Measurements from ENCODE around the gene NXN. TPM values are rescaled to one million over a fixed set of nuclear protein-coding genes. Genes with fewer than 3 reads are reported as not detected.
"Not testable (repeated sequence)": the region's sequence is repeated elsewhere in the genome, so short reads cannot be mapped to it uniquely, and the experiment has no call there.

The NXN gene
- total RNA-seq, 2 experiments from 2014 or later, result 0.68 to 0.97 TPM

DNA sequence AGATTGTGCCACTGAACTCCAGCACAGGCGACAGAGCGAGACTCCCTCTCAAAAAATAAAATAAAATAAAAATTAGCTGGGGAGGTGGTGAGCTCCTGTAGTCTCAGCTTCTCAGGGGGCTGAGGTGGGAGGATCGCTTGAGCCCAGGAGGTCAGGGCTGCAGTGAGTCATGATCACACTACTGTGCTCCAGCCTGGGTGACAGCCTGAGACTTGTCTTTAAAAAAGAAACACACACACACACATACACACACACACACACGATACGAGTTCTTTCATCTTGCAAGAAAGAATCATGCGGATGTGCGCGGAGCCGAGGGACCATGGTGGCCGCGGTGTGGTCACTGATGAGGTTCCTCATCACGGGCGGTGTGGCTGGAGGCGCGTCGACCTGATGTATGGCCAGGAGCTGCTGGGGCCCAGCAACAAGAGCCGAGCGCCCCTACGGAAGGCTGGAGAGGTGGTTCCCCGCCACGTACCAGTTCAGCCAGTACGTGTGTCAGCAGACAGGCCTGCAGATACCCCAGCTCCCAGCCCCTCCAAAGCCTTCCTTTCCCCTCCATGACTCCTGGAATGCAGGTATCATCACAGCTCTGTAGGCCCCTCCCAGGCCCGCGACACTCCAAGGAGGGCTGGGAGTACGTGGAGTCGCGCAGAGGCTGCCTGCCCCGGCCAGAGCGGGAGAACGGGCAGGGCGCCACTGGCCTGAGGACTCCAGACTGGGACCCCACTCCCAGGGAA, 20.7 kb downstream of the NXN start:
- ChIA-PET CTCF (interaction anchor here (0.7 kb wide), 1 partner anchor 121 kb away, joined by 3 read pairs; no protein-coding TSS in a partner anchor), POLR2A (no interaction called here)
- Mint-ChIP-seq H3K36me3 (ENCODE audit: low read depth) (no peaks in the 10 kb centered on the region), H3K4me1 (ENCODE audit: low read depth) (no peaks in the 10 kb centered on the region), H3K27ac (no peak overlapping the region), H3K9me3 (ENCODE audit: insufficient read depth) (no peaks in the 10 kb centered on the region), H3K4me3 (no peak overlapping the region), H3K27me3 (ENCODE audit: low read depth) (peaks cover 6% of the 10 kb centered on the region)
- DNase-seq (no peak), ATAC-seq (no peak)

DNA sequence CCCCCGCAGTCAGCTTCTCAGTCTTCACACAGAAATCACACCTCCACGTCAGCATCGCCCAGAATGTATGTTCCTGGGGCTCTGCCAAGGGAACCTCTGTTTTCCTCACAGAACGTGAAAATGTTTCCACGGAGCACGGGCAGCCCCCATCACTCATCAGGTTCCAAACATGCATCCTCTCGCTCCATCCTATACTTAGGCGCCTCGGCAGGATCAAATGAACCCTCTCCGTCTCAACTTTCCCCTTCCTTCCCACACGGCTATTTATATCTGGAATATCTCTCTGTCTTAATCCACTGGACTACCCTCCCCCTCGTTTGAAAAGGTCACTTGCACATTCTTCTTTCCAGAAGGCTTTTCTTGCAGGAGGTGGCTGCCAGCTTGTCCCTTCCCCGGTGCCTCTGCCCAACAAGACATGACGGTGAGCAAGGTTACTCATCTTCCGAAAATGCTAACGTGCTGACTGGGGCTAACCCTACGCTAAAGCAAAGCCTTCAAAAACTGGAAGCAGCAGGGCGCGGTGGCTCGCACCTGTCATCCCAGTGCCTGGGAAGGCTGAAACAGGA, 21.6 kb downstream of the NXN start:
- ATAC-seq, result no peak
- H3K27ac Mint-ChIP-seq, result no peak overlapping the region
- H3K36me3 Mint-ChIP-seq (ENCODE audit: low read depth), result no peaks in the 10 kb centered on the region
- no peaks in the 10 kb centered on the region for H3K9me3 Mint-ChIP-seq (ENCODE audit: insufficient read depth)
- POLR2A ChIA-PET, result no interaction called here
- CTCF ChIA-PET, result no interaction called here
- DNase-seq, result no peak
- H3K27me3 Mint-ChIP-seq (ENCODE audit: low read depth), result peaks cover 6% of the 10 kb centered on the region
- H3K4me1 Mint-ChIP-seq (ENCODE audit: low read depth), result no peaks in the 10 kb centered on the region
- no peak overlapping the region for H3K4me3 Mint-ChIP-seq

DNA sequence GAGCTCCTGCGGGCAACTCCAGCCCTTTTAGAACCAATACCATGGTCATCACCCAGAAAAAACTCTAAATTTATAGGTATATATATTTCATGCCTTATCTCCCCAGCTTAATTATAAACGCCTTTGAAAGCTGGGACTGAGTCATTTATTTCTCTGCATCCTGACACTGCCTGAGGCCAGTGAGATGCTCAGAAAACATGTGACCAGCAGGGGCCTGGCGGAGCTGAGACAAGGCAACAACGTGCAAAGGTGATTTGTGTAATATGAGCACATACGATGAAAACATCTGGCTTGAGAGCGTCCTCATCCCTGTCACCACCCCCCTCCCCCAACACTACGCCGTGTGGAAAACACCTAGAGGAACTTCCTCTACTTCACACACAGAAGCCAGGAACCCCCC, 22.7 kb downstream of the NXN start:
- no peaks in the 10 kb centered on the region for H3K9me3 Mint-ChIP-seq (ENCODE audit: insufficient read depth)
- ChIA-PET CTCF (no interaction called here), POLR2A (no interaction called here)
- peaks cover 3% of the 10 kb centered on the region for H3K27me3 Mint-ChIP-seq (ENCODE audit: low read depth)
- no peak overlapping the region for H3K27ac Mint-ChIP-seq
- H3K4me1 Mint-ChIP-seq (ENCODE audit: low read depth), result no peaks in the 10 kb centered on the region
- ATAC-seq (no peak), DNase-seq (no peak)
- no peaks in the 10 kb centered on the region for H3K36me3 Mint-ChIP-seq (ENCODE audit: low read depth)
- no peak overlapping the region for H3K4me3 Mint-ChIP-seq

DNA sequence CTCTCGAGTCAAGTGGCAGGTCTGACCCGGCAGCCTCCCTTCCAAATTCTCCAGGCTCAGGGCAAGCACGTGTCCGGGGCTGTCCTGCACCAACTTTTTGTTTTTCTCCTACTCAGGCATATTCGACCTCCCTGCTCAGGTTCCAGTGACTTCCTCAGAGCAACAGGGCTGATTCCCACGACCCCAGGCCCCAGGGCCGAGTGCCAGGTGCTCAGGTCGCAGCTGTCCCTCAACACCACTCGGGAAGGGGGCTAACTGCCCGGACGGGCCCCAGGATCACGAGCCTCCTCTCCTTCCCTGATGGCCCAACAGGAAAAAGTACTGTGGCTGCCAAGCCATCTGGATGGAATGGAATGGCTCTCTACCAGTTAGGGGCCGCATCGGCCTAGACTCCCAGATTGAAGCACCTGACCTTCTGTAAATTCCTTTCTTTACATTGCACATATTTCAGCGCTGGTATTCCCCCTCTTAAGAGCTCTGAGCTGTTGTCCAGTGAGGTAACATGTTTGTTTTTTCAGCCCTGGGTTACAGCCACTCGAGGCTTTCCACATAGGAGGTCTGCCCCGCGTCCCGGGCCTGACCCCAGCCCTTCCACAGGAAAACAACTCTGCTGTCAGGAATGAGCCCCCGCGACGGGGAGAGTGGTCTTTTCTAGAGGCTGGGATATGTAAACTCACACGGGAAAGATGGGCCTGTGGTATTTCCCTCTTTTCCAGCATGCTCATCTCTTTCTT, 25.0 kb downstream of the NXN start:
- Mint-ChIP-seq H3K36me3 (ENCODE audit: low read depth) (no peaks in the 10 kb centered on the region), H3K27me3 (ENCODE audit: low read depth) (peaks cover 7% of the 10 kb centered on the region), H3K4me1 (ENCODE audit: low read depth) (no peaks in the 10 kb centered on the region), H3K27ac (no peak overlapping the region), H3K4me3 (no peak overlapping the region), H3K9me3 (ENCODE audit: insufficient read depth) (no peaks in the 10 kb centered on the region)
- ATAC-seq, result no peak
- ChIA-PET CTCF (no interaction called here), POLR2A (no interaction called here)
- no peak for DNase-seq

DNA sequence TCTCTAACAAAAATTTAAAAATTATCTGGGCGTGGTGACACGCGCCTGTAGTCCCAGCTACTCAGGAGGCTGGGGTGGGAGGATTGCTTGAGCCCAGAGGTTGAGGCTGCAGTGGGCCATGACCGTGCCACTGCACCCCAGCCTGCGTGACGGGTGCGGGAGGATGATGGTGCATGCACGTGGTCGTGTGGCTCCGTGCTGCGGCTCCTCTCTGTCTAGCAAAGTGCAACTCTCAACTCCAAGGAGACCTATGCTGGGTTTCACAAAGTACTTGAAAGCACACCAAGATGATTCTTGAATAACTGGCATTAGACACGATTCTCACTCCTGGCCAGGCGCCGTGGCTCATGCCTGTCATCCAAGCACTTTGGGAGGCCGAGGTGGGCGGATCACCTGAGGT, 25.8 kb downstream of the NXN start:
- DNase-seq (no peak), ATAC-seq (no peak)
- H3K4me1 Mint-ChIP-seq (ENCODE audit: low read depth), result no peaks in the 10 kb centered on the region
- no peaks in the 10 kb centered on the region for H3K9me3 Mint-ChIP-seq (ENCODE audit: insufficient read depth)
- CTCF ChIA-PET, result no interaction called here
- peaks cover 7% of the 10 kb centered on the region for H3K27me3 Mint-ChIP-seq (ENCODE audit: low read depth)
- POLR2A ChIA-PET, result no interaction called here
- no peak overlapping the region for H3K4me3 Mint-ChIP-seq
- no peaks in the 10 kb centered on the region for H3K36me3 Mint-ChIP-seq (ENCODE audit: low read depth)
- H3K27ac Mint-ChIP-seq, result no peak overlapping the region

DNA sequence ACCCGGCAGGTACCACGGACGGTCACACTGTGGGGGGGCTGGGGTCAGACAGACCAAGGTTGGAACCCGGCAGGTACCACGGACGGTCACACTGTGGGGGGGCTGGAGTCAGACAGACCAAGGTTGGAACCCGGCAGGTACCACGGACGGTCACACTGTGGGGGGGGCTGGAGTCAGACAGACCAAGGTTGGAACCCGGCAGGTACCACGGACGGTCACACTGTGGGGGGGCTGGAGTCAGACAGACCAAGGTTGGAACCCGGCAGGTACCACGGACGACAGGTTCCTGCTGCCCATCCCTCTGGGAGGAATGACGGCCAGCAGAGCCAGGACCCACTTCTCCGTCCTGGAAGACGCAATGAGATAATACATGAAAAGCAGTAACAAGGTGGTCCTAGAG, 27.0 kb downstream of the NXN start:
- CTCF ChIA-PET, ATAC-seq: not testable (repeated sequence)

DNA sequence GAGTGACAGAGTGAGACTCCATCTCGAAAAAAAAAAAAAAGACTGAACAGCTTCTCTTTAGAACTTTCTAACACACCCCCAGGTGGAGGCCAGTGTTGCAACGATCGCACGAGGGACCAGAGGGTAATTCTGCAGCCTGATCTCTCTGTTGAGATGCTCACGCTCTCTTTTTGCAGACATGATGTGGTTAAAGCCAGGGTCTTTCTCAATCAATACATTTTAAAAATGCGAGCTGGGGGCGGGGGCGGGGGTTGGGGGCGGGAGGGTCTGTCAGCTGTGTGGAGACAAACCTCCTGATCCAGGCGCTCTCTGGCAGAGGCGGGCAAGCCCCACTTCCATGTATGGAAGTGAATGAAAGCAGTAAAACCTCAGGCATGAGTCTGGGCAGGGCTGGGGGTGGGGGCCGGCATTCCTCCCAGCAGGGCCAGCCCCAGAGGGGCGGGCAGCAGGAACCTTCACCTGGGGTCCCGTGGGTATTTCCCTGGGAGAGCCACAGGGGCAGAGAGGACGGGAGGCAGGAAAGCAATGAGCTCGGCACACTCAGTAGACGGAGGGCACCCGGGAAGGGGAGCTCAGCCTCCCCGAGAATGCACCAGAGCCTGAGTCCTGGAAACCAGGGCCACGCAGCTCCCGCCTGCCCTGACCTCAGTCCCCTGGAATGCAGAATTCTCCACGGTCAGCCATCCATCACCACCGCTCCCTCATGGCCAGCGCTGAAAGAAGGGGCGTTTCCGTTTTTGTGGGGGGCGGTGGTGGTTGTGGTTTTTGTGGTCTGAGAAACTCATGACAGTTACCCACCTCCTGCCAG, 28.0 kb downstream of the NXN start:
- Mint-ChIP-seq H3K4me3 (no peak overlapping the region), H3K9me3 (ENCODE audit: insufficient read depth) (no peaks in the 10 kb centered on the region), H3K27ac (no peak overlapping the region), H3K4me1 (ENCODE audit: low read depth) (no peaks in the 10 kb centered on the region), H3K27me3 (ENCODE audit: low read depth) (peaks cover 7% of the 10 kb centered on the region), H3K36me3 (ENCODE audit: low read depth) (no peaks in the 10 kb centered on the region)
- CTCF ChIA-PET, result no interaction called here
- no peak for ATAC-seq
- no peak for DNase-seq
- POLR2A ChIA-PET, result interaction anchor here (0.7 kb wide), 1 partner anchor 12 kb away, joined by 3 read pairs; no protein-coding TSS in a partner anchor

More for the DNA sequence above, 27.0 kb downstream of the NXN start:
- H3K4me1 Mint-ChIP-seq (ENCODE audit: low read depth); DNase-seq; H3K36me3 Mint-ChIP-seq (ENCODE audit: low read depth); POLR2A ChIA-PET; H3K9me3 Mint-ChIP-seq (ENCODE audit: insufficient read depth); H3K27me3 Mint-ChIP-seq (ENCODE audit: low read depth); H3K27ac Mint-ChIP-seq; H3K4me3 Mint-ChIP-seq: not testable (repeated sequence)

DNA sequence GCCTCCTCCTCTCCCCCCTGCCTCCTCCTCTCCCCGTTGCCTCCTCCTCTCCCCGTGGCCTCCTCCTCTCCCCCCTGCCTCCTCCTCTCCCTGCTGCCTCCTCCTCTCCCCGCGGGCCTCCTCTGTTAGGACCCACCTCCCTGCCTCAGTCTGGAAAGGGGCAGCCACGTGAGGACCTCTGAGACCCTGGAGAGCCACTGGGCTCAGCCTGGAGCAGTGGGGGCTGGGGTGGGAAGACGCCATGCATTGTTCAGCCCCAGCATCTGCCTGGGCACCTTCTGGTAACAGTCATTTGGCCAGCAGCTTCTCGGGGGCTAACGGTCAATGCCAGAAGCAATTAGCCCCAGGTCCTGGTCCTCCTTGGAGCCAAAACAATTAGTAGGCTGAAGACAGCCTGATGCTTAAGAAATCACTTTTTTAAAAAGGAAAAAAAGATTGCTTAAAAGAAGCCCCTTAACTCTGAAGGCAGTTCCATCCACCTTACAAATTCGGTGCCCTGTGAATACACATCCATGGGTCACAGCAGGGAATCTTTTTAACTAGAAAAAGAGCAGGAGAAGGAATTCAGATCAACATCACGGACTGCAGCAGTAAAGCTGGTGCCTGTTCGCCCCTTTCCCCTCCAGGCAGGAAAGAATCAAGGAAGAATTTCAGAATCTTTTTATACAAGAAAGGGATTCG, 29.8 kb downstream of the NXN start:
- no peak for ATAC-seq
- no peak overlapping the region for H3K27ac Mint-ChIP-seq
- CTCF ChIA-PET, result no interaction called here
- no peak for DNase-seq
- no peak overlapping the region for H3K4me3 Mint-ChIP-seq
- no peaks in the 10 kb centered on the region for H3K9me3 Mint-ChIP-seq (ENCODE audit: insufficient read depth)
- peaks cover 7% of the 10 kb centered on the region for H3K27me3 Mint-ChIP-seq (ENCODE audit: low read depth)
- no peaks in the 10 kb centered on the region for H3K4me1 Mint-ChIP-seq (ENCODE audit: low read depth)
- POLR2A ChIA-PET, result no interaction called here
- no peaks in the 10 kb centered on the region for H3K36me3 Mint-ChIP-seq (ENCODE audit: low read depth)

DNA sequence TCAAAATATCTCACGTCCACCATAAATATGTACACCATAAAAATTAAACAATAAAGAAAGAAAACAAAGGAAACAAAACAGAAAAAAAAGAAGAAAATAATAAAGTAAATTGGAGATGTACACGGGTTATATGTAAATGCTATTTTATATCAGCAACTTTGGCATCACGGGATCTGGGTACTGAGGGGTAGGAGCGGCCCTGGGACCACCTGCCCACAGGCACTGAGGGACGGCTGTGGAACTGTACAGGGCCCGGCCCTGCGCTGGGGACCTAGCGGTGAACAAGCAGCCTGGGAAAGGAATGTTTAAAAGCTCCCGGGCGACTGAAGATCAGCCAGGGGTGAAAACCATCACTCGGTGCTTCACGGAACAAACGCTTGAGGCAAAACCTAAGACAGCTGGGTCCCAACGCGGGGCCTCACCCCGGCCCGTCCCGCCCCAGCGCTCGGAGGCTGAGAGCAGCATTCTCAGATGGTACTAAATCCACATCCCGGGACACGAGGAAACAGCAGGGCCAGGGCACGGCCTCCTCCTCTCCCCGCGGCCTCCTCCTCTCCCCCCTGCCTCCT, 31.2 kb downstream of the NXN start:
- ATAC-seq (no peak), DNase-seq (no peak)
- ChIA-PET POLR2A (no interaction called here), CTCF (no interaction called here)
- no peak overlapping the region for H3K27ac Mint-ChIP-seq
- H3K4me1 Mint-ChIP-seq (ENCODE audit: low read depth), result no peaks in the 10 kb centered on the region
- no peaks in the 10 kb centered on the region for H3K36me3 Mint-ChIP-seq (ENCODE audit: low read depth)
- peaks cover 7% of the 10 kb centered on the region for H3K27me3 Mint-ChIP-seq (ENCODE audit: low read depth)
- H3K9me3 Mint-ChIP-seq (ENCODE audit: insufficient read depth), result no peaks in the 10 kb centered on the region
- no peak overlapping the region for H3K4me3 Mint-ChIP-seq

DNA sequence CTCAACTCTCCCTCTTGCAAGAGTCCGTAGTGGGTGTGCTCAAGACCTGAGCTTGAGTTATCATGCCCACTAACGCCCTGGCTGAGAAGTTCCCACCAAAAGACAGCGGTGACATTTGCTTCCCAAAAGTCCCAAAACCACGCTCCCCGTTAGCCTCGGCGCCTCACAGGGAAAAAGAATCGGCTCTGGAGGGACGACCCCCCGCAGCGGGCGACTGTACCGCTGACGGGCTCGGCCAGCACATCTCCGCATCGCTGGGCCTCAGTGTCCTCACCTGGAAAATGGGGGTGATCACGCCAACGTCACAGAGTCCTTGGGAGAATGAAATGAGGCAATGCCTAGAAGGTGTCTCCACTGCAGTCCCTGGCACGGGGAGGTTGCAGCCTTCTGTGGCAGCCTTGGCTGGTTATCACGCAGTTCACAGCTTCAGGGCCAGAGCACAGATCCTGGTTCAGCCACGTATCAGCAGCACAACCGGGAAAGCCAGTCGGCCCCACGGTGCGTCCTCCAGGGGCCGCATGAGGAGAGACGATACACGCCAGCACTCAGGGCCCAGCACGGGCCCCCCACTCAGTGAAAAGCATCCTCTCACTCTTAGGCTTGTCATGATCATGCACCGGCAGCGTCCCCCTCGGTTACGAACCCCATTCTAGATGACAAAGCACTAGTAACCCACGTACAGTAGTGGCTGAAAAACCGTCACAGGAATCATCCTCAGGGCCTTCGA, 32.9 kb downstream of the NXN start:
- Mint-ChIP-seq H3K4me1 (ENCODE audit: low read depth) (no peaks in the 10 kb centered on the region), H3K27ac (no peak overlapping the region), H3K4me3 (no peak overlapping the region), H3K27me3 (ENCODE audit: low read depth) (peaks cover 7% of the 10 kb centered on the region), H3K9me3 (ENCODE audit: insufficient read depth) (no peaks in the 10 kb centered on the region), H3K36me3 (ENCODE audit: low read depth) (no peaks in the 10 kb centered on the region)
- ChIA-PET POLR2A (no interaction called here), CTCF (no interaction called here)
- DNase-seq (no peak), ATAC-seq (no peak)

DNA sequence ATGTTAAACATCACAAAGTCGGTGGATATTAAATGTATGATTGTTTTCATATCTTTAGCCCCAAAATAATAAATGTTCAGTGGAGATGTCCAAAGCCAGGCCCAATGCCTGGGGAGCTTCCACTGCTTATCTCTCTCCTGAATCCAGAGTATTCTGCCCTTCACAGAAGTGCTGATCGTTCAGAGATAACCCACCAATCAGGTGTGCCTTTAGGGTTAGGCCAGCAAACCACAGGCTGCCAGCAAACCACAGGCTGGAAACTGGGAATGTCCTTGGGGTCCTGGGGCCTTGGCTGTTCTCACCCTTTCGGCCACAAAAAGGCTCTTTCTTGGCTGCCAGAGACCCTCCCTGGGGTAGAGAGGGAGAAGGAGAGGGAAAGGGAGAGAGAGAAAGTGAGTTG, 33.9 kb downstream of the NXN start:
- no peaks in the 10 kb centered on the region for H3K9me3 Mint-ChIP-seq (ENCODE audit: insufficient read depth)
- H3K4me1 Mint-ChIP-seq (ENCODE audit: low read depth), result no peaks in the 10 kb centered on the region
- no peak for DNase-seq
- ATAC-seq, result no peak
- peaks cover 3% of the 10 kb centered on the region for H3K27me3 Mint-ChIP-seq (ENCODE audit: low read depth)
- H3K27ac Mint-ChIP-seq, result no peak overlapping the region
- no peak overlapping the region for H3K4me3 Mint-ChIP-seq
- POLR2A ChIA-PET, result no interaction called here
- CTCF ChIA-PET, result no interaction called here
- no peaks in the 10 kb centered on the region for H3K36me3 Mint-ChIP-seq (ENCODE audit: low read depth)
